Measurements from ENCODE around the gene SHISA8.

The SHISA8 gene

GRCh38 chr22:41910050-41911000 lies 4.5 kb downstream of the SHISA8 start:
- Histone ChIP-seq H3K4me3 (peak overlapping the region; percentile 21 to 43), H3K4me1 (peaks cover 0 to 40% (median 32%) of the 10 kb centered on the region in 4 donors), H3K36me3 (peaks cover 2 to 25% (median 6%) of the 10 kb centered on the region in 3 donors), H3K27me3 (peaks cover 8 to 66% of the 10 kb centered on the region in 2 donors), H3K27ac (no peak overlapping the region), H3K9me3 (no peaks in the 10 kb centered on the region)
- intact Hi-C loops (cut with DNase I; ENCODE audit: low total_unique reads), result no loop called here
- TF ChIP-seq CTCF (IDR thresholded peaks at IDR 0.05), result no peak
- peak in 1 of 2 donors; percentile 76 for DNase-seq

DNA sequence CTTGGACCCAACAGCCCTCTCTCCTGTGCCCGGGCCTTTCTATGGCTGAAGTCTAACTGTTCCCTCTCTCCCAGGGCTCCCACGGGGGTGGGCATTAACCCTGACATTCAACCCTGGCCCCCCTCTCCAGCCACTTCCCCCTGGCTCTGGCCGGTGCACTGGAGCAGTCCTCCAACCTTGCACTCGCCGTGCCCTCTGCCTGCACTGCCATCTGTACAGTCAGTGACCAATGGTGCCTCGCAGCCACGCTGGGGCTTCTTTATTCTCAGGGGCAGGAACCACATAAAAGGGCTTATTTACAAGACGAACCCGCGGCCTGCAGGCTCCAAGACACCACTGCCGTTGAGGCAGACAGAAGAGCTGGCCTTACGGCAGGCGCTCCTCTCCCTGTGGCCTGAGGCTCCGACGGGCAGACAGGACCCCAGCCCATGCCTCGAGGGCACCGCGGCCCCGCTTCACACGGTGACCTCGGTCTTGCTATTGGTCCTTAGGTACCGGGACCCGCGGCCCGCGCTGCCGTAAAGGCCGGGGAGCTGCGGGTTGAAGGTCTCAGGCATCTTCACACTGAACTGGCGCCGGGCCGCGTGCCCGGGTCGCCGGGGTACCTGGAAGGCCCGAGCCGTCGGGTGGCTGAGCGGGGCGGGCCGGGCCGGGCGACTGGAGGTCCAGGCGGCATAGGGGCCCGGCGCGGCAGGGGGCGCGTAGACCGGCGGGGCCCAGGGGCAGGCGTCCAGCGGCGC lies 5.4 kb downstream of the SHISA8 start:
- TF ChIP-seq CTCF (IDR thresholded peaks at IDR 0.05), result no peak
- Histone ChIP-seq H3K27ac (no peak overlapping the region), H3K9me3 (no peaks in the 10 kb centered on the region), H3K4me1 (peaks cover 0 to 31% (median 23%) of the 10 kb centered on the region in 4 donors), H3K27me3 (peaks cover 8 to 57% of the 10 kb centered on the region in 2 donors), H3K4me3 (peak overlapping the region; percentile 21 to 43), H3K36me3 (peaks cover 11 to 33% (median 15%) of the 10 kb centered on the region in 3 donors)
- no peak for DNase-seq
- intact Hi-C loops (cut with DNase I; ENCODE audit: low total_unique reads), result no loop called here

GRCh38 chr22:41908411-41909309 lies 6.2 kb downstream of the SHISA8 start:
- H3K4me3 ChIP-seq, result no peak overlapping the region
- H3K27me3 ChIP-seq, result peaks cover 8 to 49% of the 10 kb centered on the region in 2 donors
- intact Hi-C loops (cut with DNase I; ENCODE audit: low total_unique reads), result no loop called here
- DNase-seq, result no peak
- peaks cover 19 to 42% (median 23%) of the 10 kb centered on the region in 3 donors for H3K36me3 ChIP-seq
- no peak overlapping the region for H3K27ac ChIP-seq
- H3K4me1 ChIP-seq, result peaks cover 0 to 23% (median 19%) of the 10 kb centered on the region in 4 donors
- H3K9me3 ChIP-seq, result no peaks in the 10 kb centered on the region
- TF ChIP-seq CTCF (IDR thresholded peaks at IDR 0.05), result no peak

DNA sequence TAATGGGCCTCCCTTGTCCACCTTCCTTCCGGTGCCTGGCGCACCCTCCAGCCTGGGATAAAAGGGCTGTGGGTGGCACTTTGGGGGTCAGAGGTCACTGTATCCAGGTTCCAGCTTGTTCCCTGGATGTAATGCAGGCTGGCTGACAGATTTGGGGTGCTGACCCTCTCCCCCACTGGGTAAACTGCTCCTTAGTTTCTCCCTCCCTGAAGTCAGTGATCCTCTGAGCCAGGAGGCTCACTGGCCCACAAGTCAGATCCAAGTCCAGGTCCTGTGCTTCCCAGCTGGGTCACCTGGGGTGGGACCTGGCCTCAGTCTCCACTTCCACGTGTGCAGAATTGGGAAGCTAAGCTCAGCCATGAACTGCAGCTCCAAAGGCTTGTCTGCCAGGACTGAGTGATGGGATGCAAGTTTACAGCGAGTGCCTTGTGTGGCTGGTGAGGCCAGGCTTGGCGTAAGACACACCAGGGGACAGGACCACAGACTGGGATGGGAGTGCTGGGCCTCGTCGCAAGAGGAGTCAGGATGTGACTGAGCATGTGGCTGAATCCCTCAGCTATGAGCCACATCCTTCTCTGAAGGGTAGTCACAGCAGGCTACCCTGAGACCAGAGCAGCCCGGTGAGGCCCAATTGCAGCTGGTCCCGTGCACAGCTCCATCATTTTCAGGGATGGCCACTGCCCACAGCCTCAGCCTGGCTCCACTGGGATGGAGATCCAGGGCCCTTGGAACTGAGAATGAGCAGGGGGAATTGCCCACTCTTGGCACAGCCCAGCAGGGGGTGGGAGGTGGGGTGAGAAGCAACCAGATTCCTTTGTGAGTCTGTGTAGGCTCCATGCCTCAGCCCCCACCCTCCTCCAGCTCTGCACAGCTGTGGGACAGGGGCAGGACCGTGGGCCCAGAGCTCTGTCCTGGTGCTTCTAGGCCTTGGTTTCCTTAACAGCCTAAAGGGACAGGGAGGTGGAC lies 7.2 kb downstream of the SHISA8 start:
- intact Hi-C loops (cut with DNase I; ENCODE audit: low total_unique reads), result no loop called here
- Histone ChIP-seq H3K4me1 (peaks cover 0 to 23% (median 19%) of the 10 kb centered on the region in 4 donors), H3K27me3 (peaks cover 8 to 40% of the 10 kb centered on the region in 2 donors), H3K4me3 (no peak overlapping the region), H3K9me3 (no peaks in the 10 kb centered on the region), H3K36me3 (peaks cover 26 to 51% (median 32%) of the 10 kb centered on the region in 3 donors), H3K27ac (no peak overlapping the region)
- no peak for DNase-seq
- no peak for TF ChIP-seq CTCF (IDR thresholded peaks at IDR 0.05)

Measured in tibial artery (tissue), 4 donors.